DOHH2 (cell line): ENCODE data around the gene NLGN1.

ENCODE experiments used
- EZH2phosphoT487 ChIP-seq: fragments of 200-600 bp; sonication (generic); IDR thresholded peaks from 2 replicates; pipeline ENCODE4 v1.6.1; 2017; ENCODE audit warnings: borderline replicate concordance, mild to moderate bottlenecking, antibody characterized with exemption, low read length, moderate library complexity, mixed read lengths
- TF ChIP-seq, protein P1 (sequence below): fragments of 200-600 bp; sonication (generic); IDR thresholded peaks from one replicate; pipeline ENCODE4 v1.5.1; 2014; ENCODE audit warnings: antibody characterized with exemption, mild to moderate bottlenecking, low read depth, low read length; ENCODE audit not compliant: poor library complexity, severe bottlenecking

DNA sequence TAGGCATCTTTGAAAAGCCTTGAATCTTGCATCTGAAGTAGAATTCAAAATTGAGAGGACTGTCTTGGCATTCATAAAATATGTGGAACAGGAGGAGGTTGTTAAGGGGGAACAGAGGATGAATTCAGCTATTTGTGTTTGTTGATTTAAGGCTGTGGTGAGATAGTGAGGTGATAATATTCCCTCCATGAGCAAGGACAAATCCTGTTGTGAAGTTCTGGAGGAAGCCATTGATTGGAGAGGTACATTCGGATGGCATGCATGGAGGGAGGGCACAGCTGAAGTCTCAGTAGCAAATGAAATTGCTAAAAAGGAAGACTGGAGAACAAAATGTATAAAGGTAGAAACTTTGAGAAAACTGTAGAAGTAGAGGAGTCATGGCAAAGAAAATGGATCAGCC lies 443.8 kb downstream of the NLGN1 start:
- TF ChIP-seq, protein P1, sequence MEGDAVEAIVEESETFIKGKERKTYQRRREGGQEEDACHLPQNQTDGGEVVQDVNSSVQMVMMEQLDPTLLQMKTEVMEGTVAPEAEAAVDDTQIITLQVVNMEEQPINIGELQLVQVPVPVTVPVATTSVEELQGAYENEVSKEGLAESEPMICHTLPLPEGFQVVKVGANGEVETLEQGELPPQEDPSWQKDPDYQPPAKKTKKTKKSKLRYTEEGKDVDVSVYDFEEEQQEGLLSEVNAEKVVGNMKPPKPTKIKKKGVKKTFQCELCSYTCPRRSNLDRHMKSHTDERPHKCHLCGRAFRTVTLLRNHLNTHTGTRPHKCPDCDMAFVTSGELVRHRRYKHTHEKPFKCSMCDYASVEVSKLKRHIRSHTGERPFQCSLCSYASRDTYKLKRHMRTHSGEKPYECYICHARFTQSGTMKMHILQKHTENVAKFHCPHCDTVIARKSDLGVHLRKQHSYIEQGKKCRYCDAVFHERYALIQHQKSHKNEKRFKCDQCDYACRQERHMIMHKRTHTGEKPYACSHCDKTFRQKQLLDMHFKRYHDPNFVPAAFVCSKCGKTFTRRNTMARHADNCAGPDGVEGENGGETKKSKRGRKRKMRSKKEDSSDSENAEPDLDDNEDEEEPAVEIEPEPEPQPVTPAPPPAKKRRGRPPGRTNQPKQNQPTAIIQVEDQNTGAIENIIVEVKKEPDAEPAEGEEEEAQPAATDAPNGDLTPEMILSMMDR, result no peak
- TF ChIP-seq EZH2phosphoT487, result no peak
